ENCODE measurements around the gene MTMR3.
"Not testable (repeated sequence)": the region's sequence is repeated elsewhere in the genome, so short reads cannot be mapped to it uniquely, and the experiment has no call there.

MTMR3 gene

DNA sequence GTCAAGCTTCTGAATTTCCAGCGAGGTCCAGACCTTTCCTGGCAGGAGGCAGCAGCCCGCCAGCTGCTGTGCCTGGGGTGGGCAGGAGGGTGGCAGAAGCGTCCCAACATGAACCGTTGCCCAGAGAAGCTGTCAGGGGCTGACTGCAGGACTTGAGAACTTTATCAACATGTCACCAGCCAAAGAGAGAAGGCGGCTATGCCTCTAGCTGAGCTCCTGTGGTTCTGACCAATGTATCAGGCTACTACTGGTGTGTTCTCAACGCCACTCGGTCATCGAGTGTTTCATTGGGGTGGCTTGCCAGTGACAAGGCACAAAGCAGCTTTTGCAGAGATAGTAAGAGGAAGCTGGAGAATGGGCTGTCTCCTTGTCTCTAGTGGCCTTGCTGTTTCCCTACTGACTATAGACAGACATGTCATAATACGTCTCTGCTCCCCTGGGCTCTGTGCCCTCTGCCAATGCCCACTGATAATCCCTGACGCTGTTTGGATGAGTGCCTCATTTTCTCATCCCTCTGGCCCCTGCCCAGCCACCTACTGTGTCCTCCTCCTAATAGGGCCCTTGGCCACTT lies 27.3 kb upstream of the MTMR3 start:
- Histone ChIP-seq H3K4me3 (ENCODE audit: low read length) (no peak overlapping the region), H2AFZ (ENCODE audit: low read depth, low read length) (no peak overlapping the region), H3K9me3 (ENCODE audit: low read length) (no peaks in the 10 kb centered on the region), H3K4me1 (ENCODE audit: insufficient read depth, low read length) (no peaks in the 10 kb centered on the region), H3K36me3 (ENCODE audit: insufficient read depth, low read length) (no peaks in the 10 kb centered on the region), H3K27me3 (ENCODE audit: insufficient read depth, low read length) (no peaks in the 10 kb centered on the region)

DNA sequence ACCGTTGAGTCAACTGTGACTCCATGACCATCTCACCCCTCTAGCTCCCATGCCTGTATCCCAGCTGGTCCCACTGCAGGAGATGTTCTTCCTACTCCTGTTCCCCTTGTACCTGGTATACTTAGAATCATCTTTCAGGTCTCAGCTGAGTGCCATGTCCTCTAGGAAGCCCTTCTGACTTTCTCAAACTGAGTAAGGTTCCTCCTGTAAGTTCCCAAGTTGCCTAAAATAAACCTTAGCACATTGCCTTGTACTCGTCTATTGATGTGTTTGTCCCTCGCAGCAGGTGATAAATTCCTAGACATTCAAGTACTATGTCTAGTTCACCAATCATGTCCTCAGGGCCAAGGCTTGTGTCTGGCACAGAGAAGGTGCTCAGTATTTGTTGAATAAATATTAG lies 26.5 kb upstream of the MTMR3 start:
- no peaks in the 10 kb centered on the region for H3K27me3 ChIP-seq (ENCODE audit: insufficient read depth, low read length)
- H2AFZ ChIP-seq (ENCODE audit: low read depth, low read length), result no peak overlapping the region
- H3K9me3 ChIP-seq (ENCODE audit: low read length), result no peaks in the 10 kb centered on the region
- no peaks in the 10 kb centered on the region for H3K36me3 ChIP-seq (ENCODE audit: insufficient read depth, low read length)
- no peaks in the 10 kb centered on the region for H3K4me1 ChIP-seq (ENCODE audit: insufficient read depth, low read length)
- H3K4me3 ChIP-seq (ENCODE audit: low read length), result no peak overlapping the region

DNA sequence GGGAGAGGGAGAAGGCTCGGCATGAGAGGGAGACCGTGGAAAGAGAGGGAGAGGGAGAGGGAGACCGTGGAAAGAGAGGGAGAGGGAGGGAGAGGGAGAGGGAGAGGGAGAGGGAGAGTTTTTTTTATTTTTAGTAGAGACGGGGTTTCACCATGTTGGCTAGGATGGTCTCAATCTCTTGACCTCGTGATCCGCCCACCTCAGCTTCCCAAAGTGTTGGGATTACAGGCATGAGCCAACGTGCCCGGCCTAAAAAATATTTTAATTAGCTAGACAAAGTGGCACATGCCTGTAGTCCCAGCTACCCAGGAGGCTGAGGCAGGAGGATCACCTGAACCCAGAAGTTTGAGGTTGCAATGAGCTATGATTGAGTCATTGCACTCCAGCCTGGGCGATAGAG lies 23.9 kb upstream of the MTMR3 start:
- H3K4me3 ChIP-seq (ENCODE audit: low read length); H3K4me1 ChIP-seq (ENCODE audit: insufficient read depth, low read length); H2AFZ ChIP-seq (ENCODE audit: low read depth, low read length); H3K27me3 ChIP-seq (ENCODE audit: insufficient read depth, low read length); H3K36me3 ChIP-seq (ENCODE audit: insufficient read depth, low read length); H3K9me3 ChIP-seq (ENCODE audit: low read length): not testable (repeated sequence)

- no peaks in the 10 kb centered on the region for H3K36me3 ChIP-seq (ENCODE audit: insufficient read depth, low read length)
- H3K9me3 ChIP-seq (ENCODE audit: low read length), result no peaks in the 10 kb centered on the region
- no peak overlapping the region for H3K4me3 ChIP-seq (ENCODE audit: low read length)
- H3K27me3 ChIP-seq (ENCODE audit: insufficient read depth, low read length), result no peaks in the 10 kb centered on the region
- no peaks in the 10 kb centered on the region for H3K4me1 ChIP-seq (ENCODE audit: insufficient read depth, low read length)
- no peak overlapping the region for H2AFZ ChIP-seq (ENCODE audit: low read depth, low read length)
Observed at GRCh38 chr22:29860006-29860766, 22.8 kb upstream of the MTMR3 start.

DNA sequence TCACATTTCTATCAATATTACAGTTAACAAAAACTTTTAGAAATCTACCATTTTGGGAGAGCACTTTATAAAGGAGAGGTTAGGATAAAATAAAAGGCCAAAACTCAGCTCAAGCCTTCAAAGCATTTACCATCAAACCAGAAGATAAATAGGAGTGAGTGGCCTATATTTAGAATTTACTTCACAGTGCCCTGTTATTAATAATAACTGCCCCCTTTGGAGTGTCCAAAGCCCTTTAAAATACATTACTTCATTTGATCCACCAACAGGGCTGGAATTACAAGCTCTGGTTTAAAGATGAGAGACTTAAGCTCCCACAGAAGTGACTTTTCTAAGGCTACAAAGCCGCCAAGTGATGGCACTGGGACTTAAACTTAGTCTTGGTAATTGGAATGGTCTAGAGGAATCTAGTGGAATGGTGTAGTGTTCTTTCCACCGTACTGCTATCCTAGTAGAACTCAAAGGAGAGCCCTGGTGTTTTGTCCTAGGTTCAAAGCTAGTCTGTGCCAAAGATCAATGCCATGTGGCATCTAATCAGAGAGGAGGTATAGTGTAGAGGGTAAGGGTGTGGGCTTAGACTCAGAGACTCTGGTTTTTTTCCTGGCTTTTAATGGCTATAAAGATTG lies 21.2 kb upstream of the MTMR3 start:
- Histone ChIP-seq H3K4me3 (ENCODE audit: low read length) (no peak overlapping the region), H3K4me1 (ENCODE audit: insufficient read depth, low read length) (no peaks in the 10 kb centered on the region), H3K9me3 (ENCODE audit: low read length) (no peaks in the 10 kb centered on the region), H3K36me3 (ENCODE audit: insufficient read depth, low read length) (no peaks in the 10 kb centered on the region), H3K27me3 (ENCODE audit: insufficient read depth, low read length) (no peaks in the 10 kb centered on the region), H2AFZ (ENCODE audit: low read depth, low read length) (no peak overlapping the region)

GRCh38 chr22:29865572-29865971 lies 17.4 kb upstream of the MTMR3 start:
- H3K27me3 ChIP-seq (ENCODE audit: insufficient read depth, low read length); H3K36me3 ChIP-seq (ENCODE audit: insufficient read depth, low read length); H3K9me3 ChIP-seq (ENCODE audit: low read length); H3K4me1 ChIP-seq (ENCODE audit: insufficient read depth, low read length); H3K4me3 ChIP-seq (ENCODE audit: low read length); H2AFZ ChIP-seq (ENCODE audit: low read depth, low read length): not testable (repeated sequence)

DNA sequence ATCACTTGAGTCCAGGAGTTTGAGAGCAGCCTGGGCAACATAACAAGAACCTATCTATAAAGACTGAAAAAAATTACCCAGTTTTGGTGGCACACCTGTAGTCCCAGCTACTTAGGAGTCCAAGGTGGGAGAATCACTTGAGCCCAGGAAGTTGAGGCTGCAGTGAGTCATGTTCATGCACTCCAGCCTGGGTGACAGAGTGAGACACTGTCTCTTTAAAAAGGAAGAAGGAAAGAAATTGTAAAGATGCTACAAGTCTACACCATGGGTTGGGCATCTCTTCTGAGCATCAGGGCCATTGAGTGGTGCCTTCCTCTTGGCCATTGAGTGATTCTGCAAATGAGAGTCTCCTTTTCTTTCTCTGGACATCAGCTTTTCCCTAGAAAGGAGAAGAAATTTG lies 15.7 kb upstream of the MTMR3 start:
- no peaks in the 10 kb centered on the region for H3K36me3 ChIP-seq (ENCODE audit: insufficient read depth, low read length)
- H2AFZ ChIP-seq (ENCODE audit: low read depth, low read length), result no peak overlapping the region
- H3K4me3 ChIP-seq (ENCODE audit: low read length), result no peak overlapping the region
- H3K9me3 ChIP-seq (ENCODE audit: low read length), result no peaks in the 10 kb centered on the region
- no peaks in the 10 kb centered on the region for H3K27me3 ChIP-seq (ENCODE audit: insufficient read depth, low read length)
- peaks cover 11% of the 10 kb centered on the region for H3K4me1 ChIP-seq (ENCODE audit: insufficient read depth, low read length)

GRCh38 chr22:29867851-29868250 lies 15.1 kb upstream of the MTMR3 start:
- Histone ChIP-seq H3K27me3 (ENCODE audit: insufficient read depth, low read length) (no peaks in the 10 kb centered on the region), H3K36me3 (ENCODE audit: insufficient read depth, low read length) (no peaks in the 10 kb centered on the region), H3K4me3 (ENCODE audit: low read length) (no peak overlapping the region), H3K9me3 (ENCODE audit: low read length) (no peaks in the 10 kb centered on the region), H3K4me1 (ENCODE audit: insufficient read depth, low read length) (peaks cover 13% of the 10 kb centered on the region), H2AFZ (ENCODE audit: low read depth, low read length) (no peak overlapping the region)

DNA sequence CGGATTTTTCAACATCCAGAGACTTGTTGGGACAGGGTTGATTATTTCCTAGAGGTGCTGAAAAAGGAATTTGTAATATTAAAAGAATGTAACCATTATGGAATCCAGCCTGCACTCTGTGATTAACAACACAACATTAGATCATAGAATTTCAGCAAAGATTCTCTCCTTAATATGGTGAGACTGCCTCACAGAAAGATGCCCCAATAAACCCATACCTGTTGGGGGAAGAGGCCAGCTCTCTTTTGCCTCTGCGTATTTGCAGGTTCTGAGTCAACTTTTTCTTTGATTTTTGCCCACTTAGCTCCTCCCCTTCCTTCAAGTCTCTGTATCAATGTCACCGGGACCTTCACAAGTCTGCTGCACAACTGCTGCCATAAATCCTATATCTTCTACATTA lies 12.4 kb upstream of the MTMR3 start:
- H2AFZ ChIP-seq (ENCODE audit: low read depth, low read length), result no peak overlapping the region
- H3K27me3 ChIP-seq (ENCODE audit: insufficient read depth, low read length), result no peaks in the 10 kb centered on the region
- H3K9me3 ChIP-seq (ENCODE audit: low read length), result no peaks in the 10 kb centered on the region
- H3K36me3 ChIP-seq (ENCODE audit: insufficient read depth, low read length), result no peaks in the 10 kb centered on the region
- peaks cover 13% of the 10 kb centered on the region for H3K4me1 ChIP-seq (ENCODE audit: insufficient read depth, low read length)
- no peak overlapping the region for H3K4me3 ChIP-seq (ENCODE audit: low read length)

DNA sequence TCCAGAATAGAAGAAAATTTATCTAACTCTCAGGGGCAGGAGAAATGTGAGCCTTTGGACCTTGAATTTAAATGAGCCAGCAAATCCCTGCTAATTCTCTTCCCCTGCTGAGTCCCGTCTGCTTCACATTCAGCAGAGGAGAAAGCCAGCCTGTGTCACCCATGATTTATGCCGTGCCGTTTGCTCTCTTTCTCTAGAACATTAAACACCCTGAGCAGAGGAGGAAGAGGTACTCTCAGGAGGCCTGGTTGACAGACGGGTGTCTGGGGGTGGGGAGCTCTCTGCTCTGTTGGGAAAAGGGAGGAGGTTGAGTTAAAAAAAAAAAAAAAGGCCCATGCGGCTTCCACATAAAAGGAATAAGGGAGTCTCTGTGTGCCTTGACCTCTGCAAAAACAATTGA lies 11.3 kb upstream of the MTMR3 start:
- Histone ChIP-seq H3K4me1 (ENCODE audit: insufficient read depth, low read length) (peaks cover 13% of the 10 kb centered on the region), H3K36me3 (ENCODE audit: insufficient read depth, low read length) (no peaks in the 10 kb centered on the region), H3K27me3 (ENCODE audit: insufficient read depth, low read length) (no peaks in the 10 kb centered on the region)

DNA sequence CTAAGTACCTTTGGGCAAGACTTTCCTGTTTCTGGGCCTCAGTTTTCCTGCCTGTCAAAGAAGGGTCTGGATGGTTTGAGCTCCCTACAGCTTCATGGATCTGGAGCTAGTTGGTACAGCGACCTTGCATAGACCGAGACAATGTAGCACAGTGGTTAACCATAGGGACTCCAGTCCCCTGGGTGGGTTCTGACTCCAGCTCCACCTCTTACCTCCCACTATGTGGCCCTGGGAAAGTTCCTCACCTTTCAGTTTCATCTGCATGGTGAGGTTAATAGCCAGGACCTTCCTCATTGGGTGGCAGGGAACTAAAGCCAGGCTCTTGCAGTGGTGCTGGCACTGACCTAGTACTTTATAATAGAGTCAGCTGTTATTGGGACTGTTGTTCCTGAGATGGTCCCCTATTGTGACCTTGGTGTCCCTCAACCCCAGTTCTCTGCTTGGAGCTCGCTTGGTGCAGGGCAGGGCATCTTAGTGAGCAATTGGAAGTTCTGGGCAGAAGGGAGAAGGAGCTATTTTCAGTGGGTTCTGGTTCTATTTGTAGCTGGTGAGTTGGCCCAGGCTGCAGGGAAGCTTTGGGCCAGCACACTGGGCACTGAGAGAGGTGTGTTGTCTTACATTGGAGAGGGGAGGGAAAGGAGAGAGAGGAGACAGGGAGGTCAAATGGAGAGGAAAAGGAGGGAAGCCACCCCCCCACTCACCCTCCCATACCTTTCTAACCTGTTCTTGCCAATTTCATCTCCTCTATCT lies 10.7 kb upstream of the MTMR3 start:
- Histone ChIP-seq H3K4me1 (ENCODE audit: insufficient read depth, low read length) (peaks cover 13% of the 10 kb centered on the region), H3K4me3 (ENCODE audit: low read length) (no peak overlapping the region), H3K9me3 (ENCODE audit: low read length) (no peaks in the 10 kb centered on the region), H3K27me3 (ENCODE audit: insufficient read depth, low read length) (no peaks in the 10 kb centered on the region), H3K36me3 (ENCODE audit: insufficient read depth, low read length) (no peaks in the 10 kb centered on the region), H2AFZ (ENCODE audit: low read depth, low read length) (peak overlapping the region; percentile 57)

More for the DNA sequence above, 11.3 kb upstream of the MTMR3 start:
- Histone ChIP-seq H3K9me3 (ENCODE audit: low read length) (no peaks in the 10 kb centered on the region), H3K4me3 (ENCODE audit: low read length) (no peak overlapping the region), H2AFZ (ENCODE audit: low read depth, low read length) (peak overlapping the region; percentile 57)

- H3K4me1 ChIP-seq (ENCODE audit: insufficient read depth, low read length), result peaks cover 13% of the 10 kb centered on the region
- no peak overlapping the region for H2AFZ ChIP-seq (ENCODE audit: low read depth, low read length)
- no peaks in the 10 kb centered on the region for H3K36me3 ChIP-seq (ENCODE audit: insufficient read depth, low read length)
- H3K4me3 ChIP-seq (ENCODE audit: low read length), result no peak overlapping the region
- no peaks in the 10 kb centered on the region for H3K9me3 ChIP-seq (ENCODE audit: low read length)
- H3K27me3 ChIP-seq (ENCODE audit: insufficient read depth, low read length), result peaks cover 4% of the 10 kb centered on the region
Observed at GRCh38 chr22:29872989-29873388, 10.0 kb upstream of the MTMR3 start.

- H3K9me3 ChIP-seq (ENCODE audit: low read length), result no peaks in the 10 kb centered on the region
- no peak overlapping the region for H3K4me3 ChIP-seq (ENCODE audit: low read length)
- no peaks in the 10 kb centered on the region for H3K36me3 ChIP-seq (ENCODE audit: insufficient read depth, low read length)
- peaks cover 5% of the 10 kb centered on the region for H3K27me3 ChIP-seq (ENCODE audit: insufficient read depth, low read length)
- no peak overlapping the region for H2AFZ ChIP-seq (ENCODE audit: low read depth, low read length)
- H3K4me1 ChIP-seq (ENCODE audit: insufficient read depth, low read length), result peaks cover 13% of the 10 kb centered on the region
Observed at GRCh38 chr22:29873943-29874342, 9.0 kb upstream of the MTMR3 start.

Measured in neuron (in vitro differentiated cells).